MM.1S (cell line): ENCODE results near the gene ABTB2.

Source experiments
- CTCF ChIP-seq: fragments of 300-600 bp; sonication (generic); IDR thresholded peaks from 2 replicates; pipeline ENCODE4 v1.5.1; 2016; ENCODE audit warnings: antibody characterized with exemption, low read length, mixed read lengths
- EZH2 ChIP-seq: fragments of 300-600 bp; sonication (generic); optimal IDR thresholded peaks from 2 replicates; pipeline ENCODE3; 2017; ENCODE audit warnings: low read depth, mild to moderate bottlenecking, antibody characterized with exemption, low read length, mixed read lengths
- EZH2phosphoT487 ChIP-seq: fragments of 300-600 bp; sonication (generic); IDR thresholded peaks from 2 replicates; pipeline ENCODE4 v1.6.1; 2018; ENCODE audit warnings: antibody characterized with exemption, low read length

DNA sequence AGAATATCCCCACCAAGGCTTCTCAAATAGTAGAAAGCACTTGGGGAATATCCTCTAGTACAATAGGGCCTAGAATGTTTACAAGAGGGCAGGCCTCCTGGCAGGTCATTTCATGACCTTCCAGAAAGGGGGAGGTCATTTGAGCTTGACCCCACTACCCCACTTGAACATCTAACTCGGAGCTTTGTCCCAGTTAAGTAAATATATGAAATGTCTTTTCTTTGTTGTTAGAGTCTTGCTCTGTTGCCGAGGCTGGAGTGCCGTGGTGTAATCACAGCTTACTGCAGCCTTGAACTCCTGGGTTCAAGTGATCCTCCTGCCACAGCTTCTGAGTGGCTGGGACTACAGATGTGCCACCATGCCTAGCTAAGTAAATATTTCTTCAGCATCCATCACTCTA, 108.4 kb downstream of the ABTB2 start:
- TF ChIP-seq CTCF (no peak), EZH2 (no peak), EZH2phosphoT487 (no peak)
